Endometrial microvascular endothelial cells (primary cell): Measurements from ENCODE around the gene TAS2R42. TPM values are rescaled to one million over a fixed set of nuclear protein-coding genes. Genes with fewer than 3 reads are reported as not detected.

Experiments used
- in situ Hi-C: cut with HindIII; loops from 2 replicates; pipeline ENCODE4 v1.10.0; 2017; ENCODE audit warnings: low sequenced_read_pairs, low pct_unique_long_range_greater_than_20kb; ENCODE audit errors: inconsistent ontology term
- total RNA-seq: library from RNA; depleted of rRNA; stranded (reverse); fragments of >200 nt; gene quantifications from one replicate; pipeline ENCODE4 v1.2.3, GENCODE V29; 2015; ENCODE audit errors: inconsistent ontology term

Gene TAS2R42
- total RNA-seq, 1 donor from 2014 or later: not detected

GRCh38 chr12:11152725-11153124 lies 34.0 kb downstream of the TAS2R42 start:
- in situ Hi-C loops: no loop called here

GRCh38 chr12:11150832-11151231 lies 35.9 kb downstream of the TAS2R42 start:
- in situ Hi-C loops: no loop called here

- in situ Hi-C loops: no loop called here
Measured at GRCh38 chr12:11147420-11147819, 39.3 kb downstream of the TAS2R42 start.

GRCh38 chr12:11144297-11144696 lies 42.4 kb downstream of the TAS2R42 start:
- in situ Hi-C loops: no loop called here

GRCh38 chr12:11143352-11143751 lies 43.4 kb downstream of the TAS2R42 start:
- in situ Hi-C loops: no loop called here

- in situ Hi-C loops: no loop called here
Measured at GRCh38 chr12:11136075-11136474, 50.7 kb downstream of the TAS2R42 start.

Other genes with a start within 250 kb of the TAS2R42 start
- 0.09 TPM for gene TAS2R14, start 247.7 kb downstream of the TAS2R42 start, total RNA-seq
- 0.09 TPM for gene TAS2R50, start 200.0 kb downstream of the TAS2R42 start, total RNA-seq
- gene TAS2R20, start 188.6 kb downstream of the TAS2R42 start, total RNA-seq: 0.65 TPM
- 0.19 TPM for gene TAS2R19, start 164.3 kb downstream of the TAS2R42 start, total RNA-seq
- not detected for gene TAS2R31, start 155.5 kb downstream of the TAS2R42 start, total RNA-seq
- gene TAS2R46, start 124.6 kb downstream of the TAS2R42 start, total RNA-seq: 0.46 TPM
- not detected for gene TAS2R43, start 94.6 kb downstream of the TAS2R42 start, total RNA-seq
- 0.56 TPM for gene TAS2R30, start 52.3 kb downstream of the TAS2R42 start, total RNA-seq
- gene SMIM10L1, start 15.7 kb downstream of the TAS2R42 start, total RNA-seq: 6.3 TPM
- not detected for gene PRB3, start 82.8 kb upstream of the TAS2R42 start, total RNA-seq
- not detected for gene PRB4, start 123.5 kb upstream of the TAS2R42 start, total RNA-seq
- not detected for gene PRB2, start 208.6 kb upstream of the TAS2R42 start, total RNA-seq